ENCODE results near the gene WIPF1.
"Not testable (repeated sequence)": the region's sequence is repeated elsewhere in the genome, so short reads cannot be mapped to it uniquely, and the experiment has no call there.

The WIPF1 gene

DNA sequence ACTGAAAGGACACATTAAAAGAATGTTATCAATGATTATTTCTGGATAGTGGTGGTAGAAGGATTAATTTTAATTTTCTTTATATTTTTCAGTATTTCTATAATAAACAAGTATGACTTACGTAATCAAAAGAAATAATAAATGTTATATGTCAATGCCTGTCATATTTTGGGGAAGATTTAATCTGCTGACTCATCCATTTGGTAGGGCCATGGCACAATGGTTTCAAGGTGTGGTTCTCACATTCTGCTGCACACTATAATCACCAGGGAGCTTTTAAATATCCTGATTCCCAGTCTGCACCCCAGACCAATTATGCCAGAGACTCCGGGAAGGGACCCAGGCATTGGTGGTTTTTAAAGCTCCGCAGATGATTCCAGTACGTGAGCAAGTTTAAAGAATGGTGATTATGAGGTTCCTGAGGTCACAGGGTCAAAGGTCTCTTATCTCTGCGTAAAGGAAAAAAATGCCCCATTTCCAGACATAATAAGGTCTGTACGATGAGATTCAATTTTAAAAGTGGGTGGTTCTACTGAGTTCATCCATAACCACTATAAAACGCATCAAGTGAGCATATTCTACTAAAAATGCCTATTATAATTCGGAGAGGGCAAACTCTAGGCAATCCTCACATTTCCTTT, 27.2 kb downstream of the WIPF1 start:
- no peak for ATAC-seq

DNA sequence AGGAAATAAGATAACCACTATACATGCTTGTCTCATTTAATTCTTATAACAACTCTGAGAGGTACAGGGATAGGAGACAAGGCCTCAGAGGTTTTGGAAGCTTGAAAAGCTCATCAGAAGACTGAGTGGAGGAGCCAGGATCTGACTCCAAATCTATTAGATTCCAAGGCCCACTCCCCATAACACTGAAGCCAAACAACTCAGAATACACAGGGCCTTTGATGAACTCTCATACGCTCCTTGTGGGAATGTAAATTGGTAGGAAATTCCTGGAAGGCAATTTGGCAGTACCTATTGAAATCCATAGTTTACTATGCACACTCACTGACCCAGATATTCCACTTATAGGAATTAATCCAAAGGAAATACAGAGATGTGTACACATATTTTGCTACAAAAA, 27.9 kb downstream of the WIPF1 start:
- no peak for ATAC-seq

DNA sequence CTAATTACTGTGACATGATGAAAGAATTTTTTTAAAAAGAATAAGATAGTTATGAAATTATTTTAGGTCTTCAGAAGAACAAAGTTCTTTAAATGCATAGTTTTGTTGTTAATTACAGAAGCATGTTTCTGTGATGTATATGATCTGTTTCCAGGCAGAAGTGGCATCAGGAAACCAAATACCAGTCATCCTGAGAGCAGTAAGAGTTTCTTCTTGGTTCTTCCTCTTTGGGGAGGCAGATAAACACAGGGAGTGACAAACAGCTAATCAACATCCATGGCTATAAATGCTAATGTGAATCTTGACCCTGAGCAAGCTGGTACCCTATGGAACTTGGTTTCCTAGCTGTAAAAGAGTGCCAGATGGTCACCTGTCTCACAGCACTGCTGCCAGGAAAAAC, 29.2 kb downstream of the WIPF1 start:
- no peak for ATAC-seq

DNA sequence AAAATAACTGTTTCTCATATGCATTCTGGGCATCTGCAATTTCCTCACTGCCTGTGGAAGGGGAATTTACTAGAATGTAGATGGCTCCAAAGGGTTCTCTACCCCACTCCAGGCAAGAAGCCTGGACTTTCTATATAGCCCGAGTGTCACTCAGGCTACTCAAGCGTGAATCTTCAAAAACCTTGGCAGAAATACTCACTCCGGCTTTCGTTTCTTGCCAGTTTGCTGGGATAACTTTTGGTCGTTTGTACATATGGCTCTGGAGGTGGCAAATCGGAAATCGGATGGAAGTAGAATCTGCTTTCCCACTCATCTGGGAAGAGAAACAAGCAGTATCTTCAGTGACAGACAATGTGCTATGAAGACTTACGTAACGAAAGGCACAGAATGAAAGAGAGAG, 30.7 kb downstream of the WIPF1 start:
- no peak for ATAC-seq

DNA sequence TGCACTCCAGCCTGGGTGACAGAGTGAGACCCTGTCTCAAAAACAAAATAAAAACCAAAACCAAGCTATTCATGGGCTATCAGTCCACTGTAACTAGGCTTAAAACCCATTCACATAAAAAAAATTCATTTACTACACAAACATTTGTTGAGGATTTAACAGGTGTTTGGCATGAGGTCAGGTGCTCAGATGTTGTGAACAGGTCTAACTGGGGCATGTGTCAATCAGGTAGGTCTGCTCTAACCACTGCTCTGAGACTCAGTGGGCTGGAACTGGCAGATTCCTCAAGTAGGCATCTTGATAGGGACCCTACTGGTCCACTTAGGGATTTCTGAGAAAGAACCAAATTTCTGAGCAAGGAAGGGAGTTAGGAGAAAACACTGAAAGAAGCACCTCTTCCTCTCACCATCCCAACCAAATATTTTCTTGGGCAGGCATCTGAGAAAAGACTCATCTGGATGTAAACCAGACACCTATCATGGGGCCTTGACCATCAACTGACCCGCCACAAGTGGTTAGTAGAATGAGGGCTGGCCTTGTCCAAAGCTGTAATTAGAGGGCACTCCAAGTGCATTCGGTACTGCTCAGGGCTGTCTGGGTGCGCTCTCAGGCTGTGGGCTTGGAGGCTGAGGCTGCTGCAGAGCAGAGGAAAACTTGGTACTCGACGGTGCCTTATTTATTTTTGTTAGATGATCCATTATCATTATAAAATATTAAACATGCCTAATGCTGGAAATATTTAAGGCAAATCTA, 33.9 kb downstream of the WIPF1 start:
- ATAC-seq, result no peak

DNA sequence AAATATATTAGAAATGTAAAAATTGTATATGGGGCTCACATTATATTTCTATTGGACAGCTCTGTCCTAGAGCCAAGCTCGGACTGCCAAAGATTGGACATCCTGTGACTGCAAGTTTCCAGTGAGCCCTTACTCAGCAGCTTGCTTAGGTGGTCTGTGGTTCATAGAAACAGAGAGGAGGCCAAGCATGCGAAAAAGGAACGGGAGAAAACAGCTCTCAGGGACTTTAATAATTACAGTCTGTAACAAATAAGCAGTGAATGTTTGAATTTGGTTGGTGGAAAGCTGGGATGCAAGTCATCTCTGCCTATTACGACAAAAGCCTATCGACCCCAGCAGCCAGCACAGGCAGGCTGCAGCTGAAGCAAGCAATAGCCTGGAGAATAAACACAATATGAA, 35.6 kb downstream of the WIPF1 start:
- ATAC-seq, result no peak

DNA sequence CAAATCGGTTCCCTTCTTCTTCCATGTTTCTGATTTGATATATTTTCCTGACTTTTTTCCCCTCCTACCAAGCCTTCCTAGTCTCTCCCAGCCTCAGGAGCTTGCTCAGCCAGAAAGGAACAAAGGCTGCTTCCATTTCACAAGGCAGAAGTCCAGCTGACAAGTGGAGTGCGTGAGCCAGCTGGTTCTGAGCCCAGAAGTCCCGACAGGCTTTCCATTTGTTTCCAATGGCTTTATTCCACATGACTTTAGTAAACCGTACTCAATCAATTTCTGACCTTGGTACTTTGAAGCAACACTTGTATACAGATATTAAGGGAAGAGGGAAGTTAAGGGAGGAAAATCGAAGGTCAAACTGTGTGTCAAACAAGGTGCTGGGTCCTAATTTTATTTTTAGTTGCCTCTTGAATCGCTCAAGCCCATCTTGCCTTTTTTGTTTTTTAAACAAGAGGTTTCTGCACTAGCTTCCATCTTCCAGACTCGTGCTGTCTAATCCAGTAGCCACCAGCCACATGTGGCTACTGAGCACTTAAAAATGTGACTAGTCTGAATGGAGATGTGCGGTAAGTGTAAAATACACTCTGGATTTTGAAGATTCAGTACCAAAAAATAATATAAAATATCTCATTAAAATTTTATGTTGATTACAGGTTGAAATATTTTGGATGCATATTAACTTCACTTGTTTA, 36.2 kb downstream of the WIPF1 start:
- ATAC-seq, result no peak

DNA sequence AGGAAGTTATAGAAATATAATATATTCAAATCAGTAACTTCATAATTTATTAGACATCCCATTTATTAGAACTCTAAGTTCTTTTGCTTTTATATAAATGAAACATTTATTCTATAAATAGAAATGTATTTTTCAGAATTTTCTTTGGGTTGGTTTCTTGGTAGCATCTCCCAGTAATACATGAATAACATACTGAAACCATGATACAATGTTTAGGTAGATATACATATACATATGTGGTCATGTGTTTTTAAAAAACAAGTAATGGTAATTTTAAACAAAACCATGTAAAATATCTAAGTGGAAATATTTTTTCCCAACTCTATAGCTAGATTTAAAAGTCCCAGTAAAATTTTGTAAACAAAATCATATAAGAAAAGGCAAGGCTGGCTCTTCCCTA, 36.9 kb downstream of the WIPF1 start:
- peak in 1 of 2 donors; percentile 62 for ATAC-seq

DNA sequence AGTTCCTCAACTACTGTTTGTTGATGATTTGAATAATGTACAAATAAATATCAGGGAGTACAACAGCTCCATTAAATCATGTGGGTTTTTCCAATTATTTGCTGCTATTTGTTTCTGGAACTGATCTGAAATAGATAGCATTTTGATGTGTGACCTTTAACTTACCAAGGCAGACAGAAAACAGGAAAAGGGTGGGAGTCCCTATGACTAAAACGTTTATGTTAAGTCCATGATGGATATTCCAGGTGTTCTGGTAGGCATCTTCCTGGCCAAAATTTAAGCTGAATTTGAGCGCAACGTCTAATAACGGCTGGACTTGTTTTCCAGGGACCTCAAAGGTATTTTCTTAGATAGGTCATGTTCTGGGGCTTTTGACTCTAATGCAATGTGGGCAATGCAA, 41.6 kb downstream of the WIPF1 start:
- no peak for ATAC-seq

DNA sequence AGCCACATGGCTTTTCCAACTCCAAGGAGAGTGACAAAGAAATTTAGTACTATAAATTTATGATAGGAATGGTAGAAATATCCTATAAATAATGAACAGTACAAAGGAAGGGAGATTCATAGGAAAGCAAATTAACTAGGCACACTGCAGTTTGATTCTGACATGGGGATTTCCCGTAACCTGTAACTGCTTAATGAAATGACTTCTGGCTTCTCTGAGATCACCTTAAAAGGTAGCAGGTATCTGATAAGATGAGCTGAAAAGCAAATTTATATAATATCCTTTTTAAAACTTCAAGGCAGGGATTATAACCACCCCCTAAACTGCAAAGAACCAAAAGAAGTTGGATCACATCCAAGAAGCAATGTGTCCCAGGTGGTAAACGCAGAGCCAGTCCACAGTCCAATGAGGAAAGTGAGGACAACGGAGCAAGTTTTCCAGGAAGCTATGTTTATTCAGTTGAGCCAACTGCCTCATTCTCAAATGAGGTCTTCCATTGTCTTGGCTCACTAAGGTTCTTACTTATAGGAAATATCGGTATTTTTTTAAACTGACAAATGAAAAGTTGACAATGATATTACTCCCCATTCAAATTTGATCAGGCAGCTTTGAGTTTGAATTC, 43.0 kb downstream of the WIPF1 start:
- ATAC-seq, result peak; percentile 58 to 59

DNA sequence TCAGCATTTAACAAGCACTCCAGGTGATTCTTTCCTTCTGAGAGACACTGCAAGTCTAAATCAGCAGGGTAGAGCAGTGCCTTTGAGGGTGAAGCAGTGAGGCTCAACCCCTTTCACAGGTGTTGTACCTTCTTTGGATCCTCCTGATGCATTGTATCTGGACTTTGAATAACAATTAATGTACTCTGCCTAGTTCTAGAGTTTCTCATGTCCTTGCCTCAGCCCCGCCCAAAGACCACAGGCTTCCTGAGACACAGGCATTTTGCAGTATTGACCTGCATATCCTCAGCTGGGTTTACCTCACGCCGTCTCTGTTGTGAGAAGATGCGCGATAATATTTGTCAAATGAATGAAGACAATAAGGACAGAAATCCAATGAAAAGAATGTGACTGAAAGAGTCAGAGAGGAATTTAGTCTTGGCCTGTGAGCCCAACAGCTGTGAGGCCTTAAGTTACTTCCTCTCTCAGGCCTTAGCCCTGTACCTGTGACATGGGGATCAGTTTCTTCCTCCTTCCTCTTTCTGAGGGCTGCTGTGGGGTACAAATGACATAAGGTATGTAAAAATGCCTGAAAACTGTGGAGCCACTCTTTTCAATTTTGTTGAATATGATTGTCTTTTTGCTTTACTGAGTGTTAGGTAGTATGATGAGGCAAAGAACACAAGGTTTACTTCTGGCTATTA, 43.7 kb downstream of the WIPF1 start:
- peak; percentile 15 to 39 for ATAC-seq

DNA sequence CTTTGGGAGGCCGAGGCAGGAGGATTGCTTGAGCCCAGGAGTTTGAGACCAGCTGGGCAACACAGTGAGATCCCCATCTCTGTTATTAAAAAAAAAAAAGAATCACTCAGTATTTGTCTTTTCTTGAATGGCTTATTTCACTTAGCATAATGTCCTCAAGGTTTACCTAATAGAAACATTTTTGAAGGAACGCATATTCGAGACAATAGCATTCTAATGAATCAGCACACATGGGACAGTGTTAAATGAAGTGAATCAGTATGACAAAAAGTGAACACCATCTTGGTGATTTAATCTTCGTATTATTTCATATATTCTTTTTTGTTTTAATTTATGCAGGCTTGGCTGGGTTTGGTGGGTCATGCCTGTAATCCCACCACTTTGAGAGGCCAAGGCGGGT, 44.7 kb downstream of the WIPF1 start:
- ATAC-seq, result no peak

DNA sequence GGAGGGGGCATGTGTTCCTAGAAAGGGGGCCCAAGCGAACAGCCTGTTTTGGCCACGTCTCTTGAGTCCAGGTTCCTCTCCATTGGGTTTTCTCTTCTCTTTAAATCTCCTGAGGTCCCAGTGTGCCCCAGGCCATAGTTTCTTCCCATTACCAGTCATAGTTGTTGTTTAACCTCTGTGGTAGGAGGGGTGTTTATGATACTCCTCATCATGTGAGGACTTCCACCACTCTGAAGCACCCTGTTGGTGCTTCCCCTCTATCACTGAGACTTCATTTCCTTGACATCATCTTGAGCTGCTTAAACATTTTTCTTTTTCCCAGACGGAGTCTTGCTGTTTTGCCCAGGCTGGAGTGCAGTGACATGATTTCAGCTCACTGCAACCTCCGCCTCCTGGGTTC, 45.9 kb downstream of the WIPF1 start:
- no peak for ATAC-seq

DNA sequence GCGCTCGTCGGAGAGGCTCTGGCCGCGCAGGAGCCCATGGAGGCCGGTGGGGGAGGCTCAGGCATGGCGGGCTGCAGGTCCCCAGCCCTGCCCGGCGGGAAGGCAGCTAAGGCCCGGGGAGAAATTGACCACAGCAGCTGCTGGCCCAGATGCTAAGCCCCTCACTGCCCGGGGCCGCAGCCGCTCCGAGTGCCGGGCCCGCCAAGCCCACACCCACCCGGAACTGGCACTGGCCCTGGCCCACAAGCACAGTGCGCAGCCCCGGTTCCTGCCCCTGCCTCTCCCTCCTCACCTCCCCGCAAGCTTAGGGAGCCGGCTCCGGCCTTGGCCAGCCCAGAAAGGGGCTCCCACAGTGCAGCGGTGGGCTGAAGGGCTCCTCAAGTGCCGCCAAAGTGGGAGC, 49.0 kb downstream of the WIPF1 start:
- not testable (repeated sequence) for ATAC-seq

DNA sequence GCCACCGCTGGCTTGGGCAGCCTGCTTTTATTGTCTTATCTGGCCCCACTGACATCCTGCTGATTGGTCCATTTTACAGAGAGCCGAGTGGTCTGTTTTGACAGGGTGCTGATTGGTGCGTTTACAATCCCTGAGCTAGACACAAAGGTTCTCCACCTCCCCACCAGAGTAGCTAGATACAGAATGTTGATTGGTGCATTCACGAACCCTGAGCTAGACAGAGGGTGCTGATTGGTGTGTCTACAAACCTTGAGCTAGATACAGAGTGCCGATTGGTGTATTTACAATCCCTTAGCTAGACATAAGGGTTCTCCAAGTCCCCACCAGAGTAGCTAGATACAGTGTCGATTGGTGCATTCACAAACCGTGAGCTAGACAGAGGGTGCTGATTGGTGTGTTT, 49.6 kb downstream of the WIPF1 start:
- ATAC-seq, result not testable (repeated sequence)

DNA sequence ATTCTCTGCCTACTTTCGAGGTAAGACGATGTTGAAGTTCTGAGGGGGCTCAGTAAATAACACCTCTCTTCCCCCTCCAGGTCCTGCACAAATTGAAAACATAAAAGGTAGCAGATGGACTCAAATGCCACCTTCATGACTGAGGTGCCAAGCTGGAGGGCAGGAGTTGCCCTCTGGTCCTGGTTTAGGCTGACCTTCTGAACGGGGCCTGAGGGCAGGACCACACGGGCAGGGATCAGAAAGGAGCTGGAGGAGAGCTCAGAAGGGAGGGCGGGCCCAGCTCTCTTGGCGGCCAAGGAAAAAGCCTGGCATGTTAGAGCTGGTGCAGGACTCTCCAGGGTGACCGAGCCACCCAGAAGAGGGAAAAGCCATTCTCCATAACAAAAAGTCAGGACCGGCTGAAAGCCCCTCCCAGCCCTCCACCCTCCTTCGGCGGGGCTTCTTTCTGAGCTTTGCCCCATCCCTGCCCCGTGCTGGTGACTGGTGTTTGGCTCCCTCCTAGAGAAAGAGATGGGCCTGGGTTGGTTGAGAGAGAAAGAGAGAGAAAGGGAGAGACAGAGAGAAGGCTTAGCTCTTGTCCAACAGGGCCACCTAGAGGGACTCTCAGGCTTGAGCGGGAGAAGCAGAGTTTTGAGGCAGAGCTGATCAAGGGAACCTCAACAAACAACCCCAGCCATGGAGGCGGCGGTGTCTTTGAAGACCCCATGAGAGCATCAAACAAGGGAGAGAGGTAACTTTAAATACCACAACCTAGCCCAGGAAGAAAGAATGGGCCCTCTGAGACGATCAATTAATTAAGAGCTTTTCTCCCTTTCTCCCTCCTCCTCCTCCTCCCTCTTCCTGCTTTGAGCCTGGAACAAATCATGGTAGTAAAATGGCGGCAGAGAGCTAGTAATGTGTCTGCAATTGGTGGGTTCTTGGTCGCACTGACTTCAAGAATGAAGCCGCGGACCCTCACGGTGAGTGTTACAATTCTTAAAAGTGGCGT, 50.8 kb downstream of the WIPF1 start:
- ATAC-seq, result peak; percentile 49 to 76

DNA sequence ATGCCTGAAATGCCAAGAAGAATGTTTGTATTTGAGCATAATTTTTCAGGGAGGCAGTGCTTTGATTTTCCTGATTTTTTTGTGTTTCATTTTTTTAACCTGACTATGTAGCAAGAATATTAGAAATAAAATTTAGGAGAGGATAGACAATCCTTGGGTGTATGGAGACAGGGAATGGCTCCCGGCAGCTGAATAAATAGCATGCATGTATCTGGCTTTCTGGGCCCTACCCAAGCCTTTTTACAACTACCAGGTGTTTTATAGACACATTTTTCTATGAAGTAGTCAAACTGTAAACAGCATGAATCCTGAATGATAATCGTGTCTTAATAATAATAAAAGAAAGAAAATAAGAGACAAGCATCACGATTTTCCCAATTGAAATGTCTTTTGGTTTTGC, 52.4 kb downstream of the WIPF1 start:
- ATAC-seq, result no peak

DNA sequence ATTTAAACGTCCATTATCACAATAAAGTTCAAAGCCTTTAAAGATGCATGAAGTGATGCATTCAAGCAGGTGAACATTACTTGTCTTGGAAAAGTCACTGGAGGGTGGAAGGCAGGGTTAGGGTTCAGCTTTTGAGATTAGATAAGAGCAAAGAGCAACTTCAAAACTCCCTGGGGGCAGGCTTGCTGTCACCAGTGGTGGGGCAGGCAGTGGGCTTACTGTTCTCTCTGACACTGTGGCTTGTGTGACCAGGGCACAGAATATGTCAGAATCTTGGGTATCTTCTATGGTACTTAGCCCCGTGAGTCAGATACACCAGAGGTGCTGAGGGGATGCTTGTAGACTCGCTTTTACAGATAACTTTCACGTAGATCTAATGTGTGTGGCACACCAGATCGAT, 52.8 kb downstream of the WIPF1 start:
- no peak for ATAC-seq

DNA sequence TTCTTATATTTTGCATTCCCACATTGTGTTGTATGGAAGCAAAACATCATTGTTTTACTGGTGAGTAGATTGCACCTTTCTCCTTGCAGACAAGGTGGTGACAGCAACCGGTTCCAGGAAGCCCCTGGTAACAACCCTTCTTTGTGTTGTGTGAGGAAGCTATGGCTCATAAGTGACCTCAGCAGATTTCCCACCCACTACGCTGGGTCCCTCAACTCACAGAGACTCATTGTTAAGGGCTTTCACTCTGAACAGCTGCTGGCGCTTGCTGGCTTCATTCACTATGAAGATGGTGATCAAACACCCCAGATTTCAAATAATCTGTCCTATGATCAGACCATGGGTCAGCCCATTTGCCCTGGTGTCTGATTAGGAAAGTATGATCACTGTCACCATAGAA, 53.4 kb downstream of the WIPF1 start:
- peak; percentile 38 to 69 for ATAC-seq

DNA sequence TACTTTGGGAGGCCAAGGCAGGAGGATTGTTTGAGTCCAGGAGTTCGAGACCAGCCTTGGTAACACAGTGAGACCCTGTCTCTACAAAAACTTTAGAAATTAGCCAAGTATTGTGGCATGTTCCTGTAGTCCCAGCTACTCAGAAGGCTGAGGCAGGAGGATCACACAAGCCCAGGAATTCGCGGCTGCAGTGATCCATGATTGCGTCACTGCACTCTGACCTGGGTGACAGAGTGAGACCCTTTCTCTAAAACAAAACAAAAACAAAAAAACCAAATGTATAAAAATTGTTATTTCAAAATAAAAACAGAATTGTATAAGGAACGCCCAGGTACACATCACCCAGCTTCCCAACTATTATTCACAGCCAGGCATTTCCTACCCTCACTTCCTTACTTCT, 56.7 kb downstream of the WIPF1 start:
- no peak for ATAC-seq

All from activated CD4-positive, CD25-positive, alpha-beta regulatory T cell treated with anti-CD3 and anti-CD28 coated beads, Interleukin-2, amount 50 U/mL, for 24 hours (primary cell).